GM12878 (cell line): ENCODE results near the gene DARS1.

Source experiments
- ASH2L ChIP-seq: fragments of 300-600, 200-600 bp; sonication (generic); IDR thresholded peaks from 2 replicates; pipeline ENCODE4 v1.6.1; 2017; ENCODE audit warnings: low read depth, mild to moderate bottlenecking, borderline replicate concordance
- EGR1 ChIP-seq, 2 experiments: IDR thresholded peaks; 1 replicate in 1 of 2; 2 replicates in 1 of 2; pipeline ENCODE4 v1.6.1; 2011 to 2012; ENCODE audit warnings: low read depth in 2 of 2, low read length in 2 of 2, borderline replicate concordance in 1 of 2, mild to moderate bottlenecking in 1 of 2, moderate library complexity in 1 of 2
- RCOR1 ChIP-seq: conservative IDR thresholded peaks from 2 replicates; pipeline ENCODE4 v1.6.1; 2012; ENCODE audit warnings: low read depth, low read length, improper control_type of control experiment
- TAF1 ChIP-seq: IDR thresholded peaks from 2 replicates; pipeline ENCODE4 v1.6.1; 2011; ENCODE audit warnings: mild to moderate bottlenecking, low read depth, low read length, borderline replicate concordance
- TARDBP ChIP-seq: IDR thresholded peaks from 2 replicates; pipeline ENCODE4 v1.6.1; 2016; ENCODE audit warnings: borderline replicate concordance
- TF ChIP-seq, protein P1 (sequence below): IDR thresholded peaks from 2 replicates; pipeline ENCODE4 v1.6.1; 2011; ENCODE audit warnings: mild to moderate bottlenecking, low read depth, low read length, moderate library complexity; ENCODE audit not compliant: insufficient replicate concordance
- TF ChIP-seq, protein P2 (sequence below): fragments of 450-650 bp; formaldehyde crosslinking; IDR thresholded peaks from 2 replicates; pipeline ENCODE4 v1.4.0; 2020; ENCODE audit warnings: mild to moderate bottlenecking, moderate library complexity
- TF ChIP-seq, protein P3 (sequence below): IDR thresholded peaks from 2 replicates; pipeline ENCODE4 v1.6.1; 2012; ENCODE audit warnings: low read length, inconsistent platforms
- TF ChIP-seq, protein P4 (sequence below), 3 experiments: IDR thresholded peaks in 2 of 3; conservative IDR thresholded peaks in 1 of 3; 2 replicates each; pipeline ENCODE4 v1.5.1; 2011; ENCODE audit warnings: low read depth in 3 of 3, low read length in 3 of 3, mild to moderate bottlenecking in 3 of 3, control low read depth in 2 of 3, moderate library complexity in 2 of 3, inconsistent platforms in 1 of 3, mixed read lengths in 1 of 3; ENCODE audit not compliant: control insufficient read depth in 2 of 3, insufficient read depth in 1 of 3; ENCODE audit errors: extremely low read depth in 1 of 3

DNA sequence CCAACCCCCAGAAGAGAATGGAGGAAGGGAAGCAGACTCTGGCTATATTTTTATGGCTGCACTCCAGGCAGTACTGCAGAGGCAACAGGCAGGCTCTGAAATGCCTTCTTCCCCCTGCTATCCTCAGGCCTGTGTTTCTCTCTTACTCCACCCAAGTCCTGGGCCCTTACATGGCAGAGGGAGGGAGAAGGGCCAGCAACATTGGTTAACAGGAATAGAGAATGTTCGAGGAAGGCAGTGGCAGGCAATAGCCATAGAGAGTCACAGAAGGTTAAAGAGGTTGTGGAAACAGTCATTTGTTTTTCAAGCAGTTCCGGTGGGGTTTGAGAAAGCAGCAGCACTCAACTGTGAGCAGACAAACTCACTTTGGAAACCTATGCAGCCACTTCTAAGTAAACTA lies 15.1 kb upstream of the DARS1 start:
- TF ChIP-seq TAF1 (no peak), EGR1 (IDR thresholded peaks at IDR 0.05; ENCODE audit: borderline replicate concordance in 1 of 2, low read depth in 2 of 2, low read length in 2 of 2) (no peak), TARDBP (no peak), RCOR1 (no peak), ASH2L (no peak)
- TF ChIP-seq, protein P1, sequence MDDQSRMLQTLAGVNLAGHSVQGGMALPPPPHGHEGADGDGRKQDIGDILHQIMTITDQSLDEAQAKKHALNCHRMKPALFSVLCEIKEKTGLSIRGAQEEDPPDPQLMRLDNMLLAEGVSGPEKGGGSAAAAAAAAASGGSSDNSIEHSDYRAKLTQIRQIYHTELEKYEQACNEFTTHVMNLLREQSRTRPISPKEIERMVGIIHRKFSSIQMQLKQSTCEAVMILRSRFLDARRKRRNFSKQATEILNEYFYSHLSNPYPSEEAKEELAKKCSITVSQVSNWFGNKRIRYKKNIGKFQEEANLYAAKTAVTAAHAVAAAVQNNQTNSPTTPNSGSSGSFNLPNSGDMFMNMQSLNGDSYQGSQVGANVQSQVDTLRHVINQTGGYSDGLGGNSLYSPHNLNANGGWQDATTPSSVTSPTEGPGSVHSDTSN = no peak
- TF ChIP-seq, protein P2, sequence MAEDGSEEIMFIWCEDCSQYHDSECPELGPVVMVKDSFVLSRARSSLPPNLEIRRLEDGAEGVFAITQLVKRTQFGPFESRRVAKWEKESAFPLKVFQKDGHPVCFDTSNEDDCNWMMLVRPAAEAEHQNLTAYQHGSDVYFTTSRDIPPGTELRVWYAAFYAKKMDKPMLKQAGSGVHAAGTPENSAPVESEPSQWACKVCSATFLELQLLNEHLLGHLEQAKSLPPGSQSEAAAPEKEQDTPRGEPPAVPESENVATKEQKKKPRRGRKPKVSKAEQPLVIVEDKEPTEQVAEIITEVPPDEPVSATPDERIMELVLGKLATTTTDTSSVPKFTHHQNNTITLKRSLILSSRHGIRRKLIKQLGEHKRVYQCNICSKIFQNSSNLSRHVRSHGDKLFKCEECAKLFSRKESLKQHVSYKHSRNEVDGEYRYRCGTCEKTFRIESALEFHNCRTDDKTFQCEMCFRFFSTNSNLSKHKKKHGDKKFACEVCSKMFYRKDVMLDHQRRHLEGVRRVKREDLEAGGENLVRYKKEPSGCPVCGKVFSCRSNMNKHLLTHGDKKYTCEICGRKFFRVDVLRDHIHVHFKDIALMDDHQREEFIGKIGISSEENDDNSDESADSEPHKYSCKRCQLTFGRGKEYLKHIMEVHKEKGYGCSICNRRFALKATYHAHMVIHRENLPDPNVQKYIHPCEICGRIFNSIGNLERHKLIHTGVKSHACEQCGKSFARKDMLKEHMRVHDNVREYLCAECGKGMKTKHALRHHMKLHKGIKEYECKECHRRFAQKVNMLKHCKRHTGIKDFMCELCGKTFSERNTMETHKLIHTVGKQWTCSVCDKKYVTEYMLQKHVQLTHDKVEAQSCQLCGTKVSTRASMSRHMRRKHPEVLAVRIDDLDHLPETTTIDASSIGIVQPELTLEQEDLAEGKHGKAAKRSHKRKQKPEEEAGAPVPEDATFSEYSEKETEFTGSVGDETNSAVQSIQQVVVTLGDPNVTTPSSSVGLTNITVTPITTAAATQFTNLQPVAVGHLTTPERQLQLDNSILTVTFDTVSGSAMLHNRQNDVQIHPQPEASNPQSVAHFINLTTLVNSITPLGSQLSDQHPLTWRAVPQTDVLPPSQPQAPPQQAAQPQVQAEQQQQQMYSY = no peak
- TF ChIP-seq, protein P3, sequence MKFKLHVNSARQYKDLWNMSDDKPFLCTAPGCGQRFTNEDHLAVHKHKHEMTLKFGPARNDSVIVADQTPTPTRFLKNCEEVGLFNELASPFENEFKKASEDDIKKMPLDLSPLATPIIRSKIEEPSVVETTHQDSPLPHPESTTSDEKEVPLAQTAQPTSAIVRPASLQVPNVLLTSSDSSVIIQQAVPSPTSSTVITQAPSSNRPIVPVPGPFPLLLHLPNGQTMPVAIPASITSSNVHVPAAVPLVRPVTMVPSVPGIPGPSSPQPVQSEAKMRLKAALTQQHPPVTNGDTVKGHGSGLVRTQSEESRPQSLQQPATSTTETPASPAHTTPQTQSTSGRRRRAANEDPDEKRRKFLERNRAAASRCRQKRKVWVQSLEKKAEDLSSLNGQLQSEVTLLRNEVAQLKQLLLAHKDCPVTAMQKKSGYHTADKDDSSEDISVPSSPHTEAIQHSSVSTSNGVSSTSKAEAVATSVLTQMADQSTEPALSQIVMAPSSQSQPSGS = no peak
- TF ChIP-seq, protein P4, sequence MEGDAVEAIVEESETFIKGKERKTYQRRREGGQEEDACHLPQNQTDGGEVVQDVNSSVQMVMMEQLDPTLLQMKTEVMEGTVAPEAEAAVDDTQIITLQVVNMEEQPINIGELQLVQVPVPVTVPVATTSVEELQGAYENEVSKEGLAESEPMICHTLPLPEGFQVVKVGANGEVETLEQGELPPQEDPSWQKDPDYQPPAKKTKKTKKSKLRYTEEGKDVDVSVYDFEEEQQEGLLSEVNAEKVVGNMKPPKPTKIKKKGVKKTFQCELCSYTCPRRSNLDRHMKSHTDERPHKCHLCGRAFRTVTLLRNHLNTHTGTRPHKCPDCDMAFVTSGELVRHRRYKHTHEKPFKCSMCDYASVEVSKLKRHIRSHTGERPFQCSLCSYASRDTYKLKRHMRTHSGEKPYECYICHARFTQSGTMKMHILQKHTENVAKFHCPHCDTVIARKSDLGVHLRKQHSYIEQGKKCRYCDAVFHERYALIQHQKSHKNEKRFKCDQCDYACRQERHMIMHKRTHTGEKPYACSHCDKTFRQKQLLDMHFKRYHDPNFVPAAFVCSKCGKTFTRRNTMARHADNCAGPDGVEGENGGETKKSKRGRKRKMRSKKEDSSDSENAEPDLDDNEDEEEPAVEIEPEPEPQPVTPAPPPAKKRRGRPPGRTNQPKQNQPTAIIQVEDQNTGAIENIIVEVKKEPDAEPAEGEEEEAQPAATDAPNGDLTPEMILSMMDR (IDR thresholded peaks at IDR 0.05 in 2 of 3, conservative IDR thresholded peaks at IDR 0.05 in 1 of 3; ENCODE audit: control insufficient read depth in 2 of 3, extremely low read depth in 1 of 3, insufficient read depth in 1 of 3, low read depth in 3 of 3, low read length in 3 of 3) = no peak
